K562 (cell line): ENCODE results near the gene AFG1L. TPM values are rescaled to one million over a fixed set of nuclear protein-coding genes. Genes with fewer than 3 reads are reported as not detected.

Source experiments
- FOXK1 ChIP-seq: sonication (generic); formaldehyde crosslinking; IDR thresholded peaks from 2 replicates; pipeline ENCODE4 v1.8.0; 2022; ENCODE audit warnings: missing genetic modification reagents, mild to moderate bottlenecking, borderline replicate concordance
- ILK ChIP-seq: fragments of 450-650 bp; IDR thresholded peaks from 2 replicates; pipeline ENCODE4 v1.6.1; 2016; ENCODE audit warnings: missing genetic modification characterization, low read depth, mild to moderate bottlenecking, missing compliant biosample characterization, moderate library complexity, borderline replicate concordance
- MLLT1 ChIP-seq, 2 experiments: fragments of 450-650 bp; IDR thresholded peaks; 2 replicates each; pipeline ENCODE4 v1.6.1; 2016
- PURB ChIP-seq: sonication (generic); formaldehyde crosslinking; IDR thresholded peaks from 2 replicates; pipeline ENCODE4 v1.9.0; 2021; ENCODE audit warnings: low read depth, mild to moderate bottlenecking, missing genetic modification reagents
- RBFOX2 ChIP-seq: fragments of 200-400 bp; formaldehyde crosslinking; IDR thresholded peaks from 2 replicates; pipeline ENCODE4 v1.6.1; 2017; ENCODE audit warnings: low read depth, mild to moderate bottlenecking, low read length, moderate library complexity
- SMAD4 ChIP-seq: fragments of 250-450 bp; sonication (Bioruptor Pico); conservative IDR thresholded peaks from 2 replicates; pipeline ENCODE4 v1.8.0; 2021; ENCODE audit warnings: inconsistent platforms, mild to moderate bottlenecking, moderate library complexity
- SP1 ChIP-seq: sonication (generic); formaldehyde crosslinking; IDR thresholded peaks from 2 replicates; pipeline ENCODE4 v1.8.1; 2022; ENCODE audit warnings: mild to moderate bottlenecking, missing genetic modification reagents
- THAP7 ChIP-seq: fragments of 250-450 bp; sonication (Bioruptor Pico); IDR thresholded peaks from 2 replicates; pipeline ENCODE4 v1.5.0; 2021
- ZNF12 ChIP-seq: sonication (generic); formaldehyde crosslinking; IDR thresholded peaks from 2 replicates; pipeline ENCODE4 v1.4.0; 2020; ENCODE audit warnings: mild to moderate bottlenecking, missing genetic modification reagents
- ZNF444 ChIP-seq: fragments of 250-450 bp; sonication (Bioruptor Pico); IDR thresholded peaks from 2 replicates; pipeline ENCODE4 v1.4.0; 2020; ENCODE audit warnings: mild to moderate bottlenecking, moderate library complexity
- ZNF586 ChIP-seq: fragments of 450-650 bp; formaldehyde crosslinking; conservative IDR thresholded peaks from 2 replicates; pipeline ENCODE4 v1.4.0; 2020; ENCODE audit warnings: mild to moderate bottlenecking, moderate library complexity
- polyA plus RNA-seq, 8 experiments: library from polyadenylated mRNA; depleted of rRNA in 4 of 8; stranded (reverse) in 5 of 8; unstranded in 3 of 8; fragments of >200 nt; fragmentation: Nextera tagmentation in 2 of 8; fragmentation: Illumina TruSeq in 1 of 8; extraction: Ambion mirVana in 2 of 8; extraction: Trizol in 1 of 8; gene quantifications; 2 replicates each; pipeline versions ENCODE4 v1.2.1 to v1.2.3, GENCODE V29; 2011 to 2014; ENCODE audit warnings: inconsistent platforms in 1 of 8, missing spikeins in 1 of 8
- total RNA-seq, 7 experiments: library from RNA; depleted of rRNA in 6 of 7; stranded (reverse); fragments of >200 nt in 6 of 7; fragmentation: Illumina TruSeq in 2 of 7; extraction: Trizol in 2 of 7; gene quantifications; 2 replicates each; pipeline versions ENCODE4 v1.2.1 to v1.2.3, GENCODE V29; 2011 to 2021; ENCODE audit warnings: low replicate concordance in 1 of 7
- TF ChIP-seq, protein P1 (sequence below): fragments of 450-650 bp; IDR thresholded peaks from 2 replicates; pipeline ENCODE4 v1.6.1; 2017; ENCODE audit warnings: antibody characterized with exemption
- TF ChIP-seq, protein P2 (sequence below): fragments of 450-650 bp; formaldehyde crosslinking; IDR thresholded peaks from 2 replicates; pipeline ENCODE4 v1.4.0; 2022; ENCODE audit warnings: mild to moderate bottlenecking, moderate library complexity
- TF ChIP-seq, protein P3 (sequence below): sonication (generic); formaldehyde crosslinking; IDR thresholded peaks from 2 replicates; pipeline ENCODE4 v1.8.0; 2022; ENCODE audit warnings: mild to moderate bottlenecking, missing genetic modification reagents
- TF ChIP-seq, protein P4 (sequence below): fragments of 450-650 bp; formaldehyde crosslinking; IDR thresholded peaks from 2 replicates; pipeline ENCODE4 v1.4.0; 2020; ENCODE audit warnings: mild to moderate bottlenecking, moderate library complexity

AFG1L gene
- total and polyA plus RNA-seq, 9 of the 15 experiments (the other 6 are each of a cell fraction or from before 2014, with no cell fraction given), result 2.2 to 15.5 (median 5.8) TPM

DNA sequence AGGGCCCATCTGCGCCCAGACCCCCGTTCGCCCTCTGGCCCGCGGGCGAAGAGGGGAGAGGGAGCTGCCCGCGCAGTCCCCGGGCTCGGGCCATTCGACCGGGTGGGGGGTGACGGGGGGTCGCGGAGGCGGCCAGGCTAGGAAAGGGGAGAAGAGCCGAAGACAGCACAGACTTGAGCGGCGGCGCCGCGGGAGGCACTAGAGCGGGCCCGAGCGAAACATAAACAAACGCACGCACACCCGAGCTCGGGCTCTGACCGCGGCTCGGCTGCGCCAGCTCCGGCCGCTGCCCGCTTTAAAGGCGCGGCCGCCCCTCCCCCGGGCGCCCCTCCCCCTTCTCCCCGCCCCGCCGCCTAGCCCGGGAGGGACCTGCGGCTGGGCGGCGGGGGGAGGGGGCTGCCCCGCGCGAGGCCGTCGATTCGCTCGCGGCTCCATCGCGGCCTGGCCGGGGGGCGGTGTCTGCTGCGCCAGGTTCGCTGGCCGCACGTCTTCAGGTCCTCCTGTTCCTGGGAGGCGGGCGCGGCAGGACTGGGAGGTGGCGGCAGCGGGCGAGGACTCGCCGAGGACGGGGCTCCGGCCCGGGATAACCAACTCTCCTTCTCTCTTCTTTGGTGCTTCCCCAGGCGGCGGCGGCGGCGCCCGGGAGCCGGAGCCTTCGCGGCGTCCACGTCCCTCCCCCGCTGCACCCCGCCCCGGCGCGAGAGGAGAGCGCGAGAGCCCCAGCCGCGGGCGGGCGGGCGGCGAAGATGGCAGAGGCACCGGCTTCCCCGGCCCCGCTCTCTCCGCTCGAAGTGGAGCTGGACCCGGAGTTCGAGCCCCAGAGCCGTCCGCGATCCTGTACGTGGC lies 265.8 kb downstream of the AFG1L start, which contains the start of gene FOXO3 (continued):
- TF ChIP-seq, protein P1, sequence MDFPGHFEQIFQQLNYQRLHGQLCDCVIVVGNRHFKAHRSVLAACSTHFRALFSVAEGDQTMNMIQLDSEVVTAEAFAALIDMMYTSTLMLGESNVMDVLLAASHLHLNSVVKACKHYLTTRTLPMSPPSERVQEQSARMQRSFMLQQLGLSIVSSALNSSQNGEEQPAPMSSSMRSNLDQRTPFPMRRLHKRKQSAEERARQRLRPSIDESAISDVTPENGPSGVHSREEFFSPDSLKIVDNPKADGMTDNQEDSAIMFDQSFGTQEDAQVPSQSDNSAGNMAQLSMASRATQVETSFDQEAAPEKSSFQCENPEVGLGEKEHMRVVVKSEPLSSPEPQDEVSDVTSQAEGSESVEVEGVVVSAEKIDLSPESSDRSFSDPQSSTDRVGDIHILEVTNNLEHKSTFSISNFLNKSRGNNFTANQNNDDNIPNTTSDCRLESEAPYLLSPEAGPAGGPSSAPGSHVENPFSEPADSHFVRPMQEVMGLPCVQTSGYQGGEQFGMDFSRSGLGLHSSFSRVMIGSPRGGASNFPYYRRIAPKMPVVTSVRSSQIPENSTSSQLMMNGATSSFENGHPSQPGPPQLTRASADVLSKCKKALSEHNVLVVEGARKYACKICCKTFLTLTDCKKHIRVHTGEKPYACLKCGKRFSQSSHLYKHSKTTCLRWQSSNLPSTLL, result no peak
- TF ChIP-seq, protein P2, sequence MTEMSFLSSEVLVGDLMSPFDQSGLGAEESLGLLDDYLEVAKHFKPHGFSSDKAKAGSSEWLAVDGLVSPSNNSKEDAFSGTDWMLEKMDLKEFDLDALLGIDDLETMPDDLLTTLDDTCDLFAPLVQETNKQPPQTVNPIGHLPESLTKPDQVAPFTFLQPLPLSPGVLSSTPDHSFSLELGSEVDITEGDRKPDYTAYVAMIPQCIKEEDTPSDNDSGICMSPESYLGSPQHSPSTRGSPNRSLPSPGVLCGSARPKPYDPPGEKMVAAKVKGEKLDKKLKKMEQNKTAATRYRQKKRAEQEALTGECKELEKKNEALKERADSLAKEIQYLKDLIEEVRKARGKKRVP (CRISPR knock-in tag), result 0 out of 2 replicates have a peak, but pooled peaks have one; percentile 33
- TF ChIP-seq MLLT1 (IDR thresholded peaks at IDR 0.05) (peak; percentile 38 to 69; a peak in 3 of 4 replicates), SMAD4 (CRISPR knock-in tag) (0 out of 2 replicates have a peak, but pooled peaks have one; percentile 25), SP1 (CRISPR knock-in tag) (peak; percentile 66), ILK (no peak), THAP7 (CRISPR knock-in tag) (no peak), RBFOX2 (peak; percentile 80), ZNF444 (CRISPR knock-in tag) (no peak; the same call in 1 of the 2 replicates), FOXK1 (peak; percentile 28; the same call in 1 of the 2 replicates), ZNF12 (CRISPR knock-in tag) (no peak; the same call in 1 of the 2 replicates), ZNF586 (CRISPR knock-in tag) (no peak), PURB (CRISPR knock-in tag) (no peak)
- TF ChIP-seq, protein P3, sequence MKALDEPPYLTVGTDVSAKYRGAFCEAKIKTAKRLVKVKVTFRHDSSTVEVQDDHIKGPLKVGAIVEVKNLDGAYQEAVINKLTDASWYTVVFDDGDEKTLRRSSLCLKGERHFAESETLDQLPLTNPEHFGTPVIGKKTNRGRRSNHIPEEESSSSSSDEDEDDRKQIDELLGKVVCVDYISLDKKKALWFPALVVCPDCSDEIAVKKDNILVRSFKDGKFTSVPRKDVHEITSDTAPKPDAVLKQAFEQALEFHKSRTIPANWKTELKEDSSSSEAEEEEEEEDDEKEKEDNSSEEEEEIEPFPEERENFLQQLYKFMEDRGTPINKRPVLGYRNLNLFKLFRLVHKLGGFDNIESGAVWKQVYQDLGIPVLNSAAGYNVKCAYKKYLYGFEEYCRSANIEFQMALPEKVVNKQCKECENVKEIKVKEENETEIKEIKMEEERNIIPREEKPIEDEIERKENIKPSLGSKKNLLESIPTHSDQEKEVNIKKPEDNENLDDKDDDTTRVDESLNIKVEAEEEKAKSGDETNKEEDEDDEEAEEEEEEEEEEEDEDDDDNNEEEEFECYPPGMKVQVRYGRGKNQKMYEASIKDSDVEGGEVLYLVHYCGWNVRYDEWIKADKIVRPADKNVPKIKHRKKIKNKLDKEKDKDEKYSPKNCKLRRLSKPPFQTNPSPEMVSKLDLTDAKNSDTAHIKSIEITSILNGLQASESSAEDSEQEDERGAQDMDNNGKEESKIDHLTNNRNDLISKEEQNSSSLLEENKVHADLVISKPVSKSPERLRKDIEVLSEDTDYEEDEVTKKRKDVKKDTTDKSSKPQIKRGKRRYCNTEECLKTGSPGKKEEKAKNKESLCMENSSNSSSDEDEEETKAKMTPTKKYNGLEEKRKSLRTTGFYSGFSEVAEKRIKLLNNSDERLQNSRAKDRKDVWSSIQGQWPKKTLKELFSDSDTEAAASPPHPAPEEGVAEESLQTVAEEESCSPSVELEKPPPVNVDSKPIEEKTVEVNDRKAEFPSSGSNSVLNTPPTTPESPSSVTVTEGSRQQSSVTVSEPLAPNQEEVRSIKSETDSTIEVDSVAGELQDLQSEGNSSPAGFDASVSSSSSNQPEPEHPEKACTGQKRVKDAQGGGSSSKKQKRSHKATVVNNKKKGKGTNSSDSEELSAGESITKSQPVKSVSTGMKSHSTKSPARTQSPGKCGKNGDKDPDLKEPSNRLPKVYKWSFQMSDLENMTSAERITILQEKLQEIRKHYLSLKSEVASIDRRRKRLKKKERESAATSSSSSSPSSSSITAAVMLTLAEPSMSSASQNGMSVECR (CRISPR knock-in tag), result no peak
- TF ChIP-seq, protein P4, sequence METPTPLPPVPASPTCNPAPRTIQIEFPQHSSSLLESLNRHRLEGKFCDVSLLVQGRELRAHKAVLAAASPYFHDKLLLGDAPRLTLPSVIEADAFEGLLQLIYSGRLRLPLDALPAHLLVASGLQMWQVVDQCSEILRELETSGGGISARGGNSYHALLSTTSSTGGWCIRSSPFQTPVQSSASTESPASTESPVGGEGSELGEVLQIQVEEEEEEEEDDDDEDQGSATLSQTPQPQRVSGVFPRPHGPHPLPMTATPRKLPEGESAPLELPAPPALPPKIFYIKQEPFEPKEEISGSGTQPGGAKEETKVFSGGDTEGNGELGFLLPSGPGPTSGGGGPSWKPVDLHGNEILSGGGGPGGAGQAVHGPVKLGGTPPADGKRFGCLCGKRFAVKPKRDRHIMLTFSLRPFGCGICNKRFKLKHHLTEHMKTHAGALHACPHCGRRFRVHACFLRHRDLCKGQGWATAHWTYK (CRISPR knock-in tag), result no peak
